ENCODE measurements around the gene S100A1.
"Not testable (repeated sequence)": the region's sequence is repeated elsewhere in the genome, so short reads cannot be mapped to it uniquely, and the experiment has no call there.

Gene S100A1

GRCh38 chr1:153639280-153639679 lies 11.0 kb downstream of the S100A1 start:
- peaks cover 63 to 80% of the 10 kb centered on the region in 2 donors for H3K36me3 ChIP-seq (ENCODE audit: control insufficient read depth in 1 of 2, insufficient read depth in 2 of 2, low read length in 2 of 2)
- peaks cover 24 to 36% of the 10 kb centered on the region in 2 donors for H3K4me1 ChIP-seq (ENCODE audit: control insufficient read depth in 1 of 2, insufficient read depth in 2 of 2, low read length in 2 of 2)
- no peak overlapping the region for H3K27ac ChIP-seq (ENCODE audit: low read depth, low read length)

GRCh38 chr1:153640213-153640612 lies 12.0 kb downstream of the S100A1 start:
- H3K27me3 ChIP-seq (ENCODE audit: control insufficient read depth in 1 of 2, insufficient read depth in 2 of 2, low read length in 2 of 2); H3K27ac ChIP-seq (ENCODE audit: low read depth, low read length); H3K9me3 ChIP-seq (ENCODE audit: control insufficient read depth in 1 of 2, low read length in 2 of 2); H3K4me3 ChIP-seq (ENCODE audit: low read depth in 1 of 2, low read length in 2 of 2); H3K9ac ChIP-seq (ENCODE audit: low read depth in 1 of 2, low read length in 2 of 2): not testable (repeated sequence)
- Histone ChIP-seq H3K4me1 (ENCODE audit: control insufficient read depth in 1 of 2, insufficient read depth in 2 of 2, low read length in 2 of 2) (peaks cover 21 to 36% of the 10 kb centered on the region in 2 donors), H3K36me3 (ENCODE audit: control insufficient read depth in 1 of 2, insufficient read depth in 2 of 2, low read length in 2 of 2) (peaks cover 68 to 89% of the 10 kb centered on the region in 2 donors)

More at GRCh38 chr1:153639280-153639679, 11.0 kb downstream of the S100A1 start:
- no peaks in the 10 kb centered on the region for H3K9me3 ChIP-seq (ENCODE audit: control insufficient read depth in 1 of 2, low read length in 2 of 2)
- H3K27me3 ChIP-seq (ENCODE audit: control insufficient read depth in 1 of 2, insufficient read depth in 2 of 2, low read length in 2 of 2), result no peaks in the 10 kb centered on the region
- H3K9ac ChIP-seq (ENCODE audit: low read depth in 1 of 2, low read length in 2 of 2), result no peak overlapping the region
- no peak overlapping the region for H3K4me3 ChIP-seq (ENCODE audit: low read depth in 1 of 2, low read length in 2 of 2)

GRCh38 chr1:153640861-153641260 lies 12.6 kb downstream of the S100A1 start:
- H3K36me3 ChIP-seq (ENCODE audit: control insufficient read depth in 1 of 2, insufficient read depth in 2 of 2, low read length in 2 of 2), result peaks cover 75 to 96% of the 10 kb centered on the region in 2 donors
- no peak overlapping the region for H3K9ac ChIP-seq (ENCODE audit: low read depth in 1 of 2, low read length in 2 of 2)
- no peak overlapping the region for H3K4me3 ChIP-seq (ENCODE audit: low read depth in 1 of 2, low read length in 2 of 2)
- no peaks in the 10 kb centered on the region for H3K27me3 ChIP-seq (ENCODE audit: control insufficient read depth in 1 of 2, insufficient read depth in 2 of 2, low read length in 2 of 2)
- no peak overlapping the region for H3K27ac ChIP-seq (ENCODE audit: low read depth, low read length)
- no peaks in the 10 kb centered on the region for H3K9me3 ChIP-seq (ENCODE audit: control insufficient read depth in 1 of 2, low read length in 2 of 2)
- H3K4me1 ChIP-seq (ENCODE audit: control insufficient read depth in 1 of 2, insufficient read depth in 2 of 2, low read length in 2 of 2), result peaks cover 15 to 36% of the 10 kb centered on the region in 2 donors

GRCh38 chr1:153642161-153642560 lies 13.9 kb downstream of the S100A1 start:
- H3K4me1 ChIP-seq (ENCODE audit: control insufficient read depth in 1 of 2, insufficient read depth in 2 of 2, low read length in 2 of 2), result peaks cover 6 to 27% of the 10 kb centered on the region in 2 donors

GRCh38 chr1:153643100-153643499 lies 14.9 kb downstream of the S100A1 start:
- Histone ChIP-seq H3K9me3 (ENCODE audit: control insufficient read depth in 1 of 2, low read length in 2 of 2) (no peaks in the 10 kb centered on the region), H3K9ac (ENCODE audit: low read depth in 1 of 2, low read length in 2 of 2) (no peak overlapping the region), H3K4me1 (ENCODE audit: control insufficient read depth in 1 of 2, insufficient read depth in 2 of 2, low read length in 2 of 2) (peaks cover 1 to 19% of the 10 kb centered on the region in 2 donors), H3K27ac (ENCODE audit: low read depth, low read length) (no peak overlapping the region), H3K27me3 (ENCODE audit: control insufficient read depth in 1 of 2, insufficient read depth in 2 of 2, low read length in 2 of 2) (no peaks in the 10 kb centered on the region), H3K4me3 (ENCODE audit: low read depth in 1 of 2, low read length in 2 of 2) (no peak overlapping the region), H3K36me3 (ENCODE audit: control insufficient read depth in 1 of 2, insufficient read depth in 2 of 2, low read length in 2 of 2) (peaks cover 64 to 84% of the 10 kb centered on the region in 2 donors)

More at GRCh38 chr1:153642161-153642560, 13.9 kb downstream of the S100A1 start:
- Histone ChIP-seq H3K36me3 (ENCODE audit: control insufficient read depth in 1 of 2, insufficient read depth in 2 of 2, low read length in 2 of 2) (peaks cover 69 to 94% of the 10 kb centered on the region in 2 donors), H3K27ac (ENCODE audit: low read depth, low read length) (no peak overlapping the region), H3K9me3 (ENCODE audit: control insufficient read depth in 1 of 2, low read length in 2 of 2) (no peaks in the 10 kb centered on the region), H3K4me3 (ENCODE audit: low read depth in 1 of 2, low read length in 2 of 2) (no peak overlapping the region), H3K27me3 (ENCODE audit: control insufficient read depth in 1 of 2, insufficient read depth in 2 of 2, low read length in 2 of 2) (no peaks in the 10 kb centered on the region), H3K9ac (ENCODE audit: low read depth in 1 of 2, low read length in 2 of 2) (no peak overlapping the region)

DNA sequence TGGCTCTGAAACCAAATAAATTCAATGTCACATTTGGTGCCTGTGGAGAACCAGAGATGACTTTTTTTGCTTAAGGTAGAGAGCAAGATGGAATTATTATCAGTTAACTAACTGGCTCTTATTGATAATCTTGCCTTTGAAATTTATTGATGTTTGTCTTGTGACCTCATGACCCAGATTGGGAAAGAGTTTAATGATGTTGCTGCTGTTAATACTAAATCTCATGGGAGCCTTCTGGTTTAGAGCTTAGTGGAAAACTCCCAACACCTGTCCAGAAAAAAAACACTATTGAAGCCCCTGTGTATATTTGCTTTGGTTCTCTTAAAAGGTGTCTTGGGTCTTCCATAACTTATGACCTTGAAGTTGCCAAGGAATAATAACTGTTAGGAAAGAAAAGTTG lies 15.6 kb downstream of the S100A1 start:
- Histone ChIP-seq H3K9ac (ENCODE audit: low read depth in 1 of 2, low read length in 2 of 2) (no peak overlapping the region), H3K4me1 (ENCODE audit: control insufficient read depth in 1 of 2, insufficient read depth in 2 of 2, low read length in 2 of 2) (peaks cover 0 to 15% of the 10 kb centered on the region in 2 donors), H3K27ac (ENCODE audit: low read depth, low read length) (no peak overlapping the region), H3K9me3 (ENCODE audit: control insufficient read depth in 1 of 2, low read length in 2 of 2) (no peaks in the 10 kb centered on the region), H3K4me3 (ENCODE audit: low read depth in 1 of 2, low read length in 2 of 2) (no peak overlapping the region), H3K27me3 (ENCODE audit: control insufficient read depth in 1 of 2, insufficient read depth in 2 of 2, low read length in 2 of 2) (no peaks in the 10 kb centered on the region), H3K36me3 (ENCODE audit: control insufficient read depth in 1 of 2, insufficient read depth in 2 of 2, low read length in 2 of 2) (peaks cover 58 to 77% of the 10 kb centered on the region in 2 donors)

DNA sequence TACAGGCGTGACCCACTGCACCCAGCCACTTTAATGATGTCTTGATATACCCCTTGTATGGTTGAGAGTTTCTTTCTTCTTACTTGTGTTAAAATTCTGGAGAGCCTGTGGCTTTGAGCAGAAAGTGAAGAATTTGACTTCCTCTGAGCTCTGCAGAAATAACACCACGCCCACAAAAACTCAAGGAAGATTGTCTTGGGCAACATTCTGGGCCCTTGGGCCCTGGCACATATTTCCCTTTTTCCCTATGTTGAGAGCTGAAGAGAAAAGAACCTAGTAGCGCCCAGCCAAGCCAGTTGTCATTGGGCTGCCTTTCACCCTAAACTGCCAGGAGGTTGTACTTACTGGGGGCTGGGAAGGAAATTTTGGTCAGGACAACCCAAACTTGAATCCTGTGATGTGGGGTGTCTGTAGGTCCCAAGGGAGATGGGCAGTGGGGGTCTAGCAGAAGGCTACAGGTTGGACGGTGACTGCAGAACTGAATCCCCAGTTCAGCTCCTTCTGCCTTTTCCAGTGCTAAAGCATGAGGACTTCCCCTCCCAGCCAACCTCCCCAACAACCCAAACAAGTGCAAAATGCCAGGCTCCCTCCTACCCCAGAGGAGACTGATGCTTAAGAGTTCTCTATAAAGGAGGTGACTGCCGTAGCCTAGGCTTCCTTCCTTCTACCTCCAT lies 18.6 kb downstream of the S100A1 start:
- Histone ChIP-seq H3K27ac (ENCODE audit: low read depth, low read length) (no peak overlapping the region), H3K9me3 (ENCODE audit: control insufficient read depth in 1 of 2, low read length in 2 of 2) (no peaks in the 10 kb centered on the region), H3K27me3 (ENCODE audit: control insufficient read depth in 1 of 2, insufficient read depth in 2 of 2, low read length in 2 of 2) (no peaks in the 10 kb centered on the region), H3K9ac (ENCODE audit: low read depth in 1 of 2, low read length in 2 of 2) (no peak overlapping the region), H3K4me3 (ENCODE audit: low read depth in 1 of 2, low read length in 2 of 2) (no peak overlapping the region), H3K36me3 (ENCODE audit: control insufficient read depth in 1 of 2, insufficient read depth in 2 of 2, low read length in 2 of 2) (peaks cover 39 to 49% of the 10 kb centered on the region in 2 donors), H3K4me1 (ENCODE audit: control insufficient read depth in 1 of 2, insufficient read depth in 2 of 2, low read length in 2 of 2) (peaks cover 0 to 15% of the 10 kb centered on the region in 2 donors)

DNA sequence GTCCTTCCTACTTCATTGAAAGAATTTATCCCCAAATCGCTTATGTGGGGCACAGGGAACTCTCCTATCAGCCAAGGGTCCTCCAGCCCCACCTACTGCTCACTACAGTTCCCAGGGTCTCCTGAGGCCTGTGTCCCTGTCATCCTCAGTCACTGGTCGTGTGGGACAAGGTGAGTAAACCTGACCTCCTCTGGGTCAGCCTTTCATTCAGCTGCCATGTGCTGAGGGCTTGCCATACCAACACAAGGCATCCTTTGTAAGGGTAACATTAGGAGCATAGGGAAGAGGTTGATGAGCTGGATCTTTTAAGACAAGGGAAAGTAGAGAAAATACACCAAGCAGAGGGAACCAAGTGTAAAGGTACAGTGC lies 19.1 kb downstream of the S100A1 start:
- Histone ChIP-seq H3K4me1 (ENCODE audit: control insufficient read depth in 1 of 2, insufficient read depth in 2 of 2, low read length in 2 of 2) (peaks cover 0 to 15% of the 10 kb centered on the region in 2 donors), H3K27ac (ENCODE audit: low read depth, low read length) (no peak overlapping the region), H3K27me3 (ENCODE audit: control insufficient read depth in 1 of 2, insufficient read depth in 2 of 2, low read length in 2 of 2) (no peaks in the 10 kb centered on the region), H3K9me3 (ENCODE audit: control insufficient read depth in 1 of 2, low read length in 2 of 2) (no peaks in the 10 kb centered on the region), H3K9ac (ENCODE audit: low read depth in 1 of 2, low read length in 2 of 2) (no peak overlapping the region), H3K36me3 (ENCODE audit: control insufficient read depth in 1 of 2, insufficient read depth in 2 of 2, low read length in 2 of 2) (peaks cover 33 to 44% of the 10 kb centered on the region in 2 donors), H3K4me3 (ENCODE audit: low read depth in 1 of 2, low read length in 2 of 2) (no peak overlapping the region)

GRCh38 chr1:153648000-153648643 lies 19.9 kb downstream of the S100A1 start:
- H3K9me3 ChIP-seq (ENCODE audit: control insufficient read depth in 1 of 2, low read length in 2 of 2), result no peaks in the 10 kb centered on the region
- H3K27ac ChIP-seq (ENCODE audit: low read depth, low read length), result no peak overlapping the region
- peaks cover 25 to 36% of the 10 kb centered on the region in 2 donors for H3K36me3 ChIP-seq (ENCODE audit: control insufficient read depth in 1 of 2, insufficient read depth in 2 of 2, low read length in 2 of 2)
- H3K4me1 ChIP-seq (ENCODE audit: control insufficient read depth in 1 of 2, insufficient read depth in 2 of 2, low read length in 2 of 2), result peaks cover 3 to 15% of the 10 kb centered on the region in 2 donors
- no peak overlapping the region for H3K4me3 ChIP-seq (ENCODE audit: low read depth in 1 of 2, low read length in 2 of 2)
- no peak overlapping the region for H3K9ac ChIP-seq (ENCODE audit: low read depth in 1 of 2, low read length in 2 of 2)
- H3K27me3 ChIP-seq (ENCODE audit: control insufficient read depth in 1 of 2, insufficient read depth in 2 of 2, low read length in 2 of 2), result no peaks in the 10 kb centered on the region

GRCh38 chr1:153649137-153649862 lies 21.1 kb downstream of the S100A1 start:
- Histone ChIP-seq H3K4me1 (ENCODE audit: control insufficient read depth in 1 of 2, insufficient read depth in 2 of 2, low read length in 2 of 2) (peaks cover 3 to 8% of the 10 kb centered on the region in 2 donors), H3K9ac (ENCODE audit: low read depth in 1 of 2, low read length in 2 of 2) (no peak overlapping the region), H3K9me3 (ENCODE audit: control insufficient read depth in 1 of 2, low read length in 2 of 2) (no peaks in the 10 kb centered on the region), H3K27me3 (ENCODE audit: control insufficient read depth in 1 of 2, insufficient read depth in 2 of 2, low read length in 2 of 2) (no peaks in the 10 kb centered on the region), H3K4me3 (ENCODE audit: low read depth in 1 of 2, low read length in 2 of 2) (no peak overlapping the region), H3K27ac (ENCODE audit: low read depth, low read length) (no peak overlapping the region), H3K36me3 (ENCODE audit: control insufficient read depth in 1 of 2, insufficient read depth in 2 of 2, low read length in 2 of 2) (peaks cover 14 to 25% of the 10 kb centered on the region in 2 donors)

All from duodenal mucosa (tissue), 2 donors.